ENCODE measurements around the gene PDCD1.
A peak's percentile ranks its signal among the peaks of the same experiment; 100 is the strongest.
"Not testable (repeated sequence)": the region's sequence is repeated elsewhere in the genome, so short reads cannot be mapped to it uniquely, and the experiment has no call there.

The PDCD1 gene

DNA sequence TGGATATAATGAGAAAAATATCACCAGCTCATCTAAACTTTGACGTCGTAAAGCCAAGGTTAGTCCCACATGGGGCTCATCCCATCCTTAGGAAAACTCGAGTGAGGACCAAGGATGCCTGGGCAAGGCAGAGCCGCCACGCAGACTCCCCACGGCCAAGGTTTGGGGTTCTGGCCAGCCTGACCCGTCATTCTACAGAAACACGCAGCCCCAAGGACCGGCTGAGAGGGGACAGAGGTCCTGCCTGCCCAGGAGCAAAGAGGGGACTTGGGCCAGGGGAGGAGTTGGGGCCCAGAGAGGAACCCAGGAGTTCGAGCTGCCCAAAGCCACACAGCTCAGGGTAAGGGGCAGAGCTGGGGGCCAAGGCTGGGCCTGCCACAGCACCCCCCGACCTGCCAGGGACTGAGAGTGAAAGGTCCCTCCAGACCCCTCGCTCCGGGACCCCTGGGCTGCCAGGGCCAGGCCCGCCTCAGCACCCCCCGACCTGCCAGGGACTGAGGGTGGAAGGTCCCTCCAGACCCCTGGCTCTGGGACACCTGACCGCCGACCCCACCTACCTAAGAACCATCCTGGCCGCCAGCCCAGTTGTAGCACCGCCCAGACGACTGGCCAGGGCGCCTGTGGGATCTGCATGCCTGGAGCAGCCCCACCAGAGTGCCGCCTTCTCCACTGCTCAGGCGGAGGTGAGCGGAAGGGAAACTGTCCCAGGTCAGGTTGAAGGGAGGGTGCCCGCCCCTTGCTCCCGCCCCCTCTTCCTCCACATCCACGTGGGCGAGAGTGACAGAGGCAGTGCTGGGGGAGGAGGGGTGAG, at the start of gene PDCD1:
PDCD1 (minus strand) TSS at position 689 of the 811 bp plus-strand sequence; CDS start at position 633, 56 bp downstream.
- DNase-seq (ENCODE audit: low read depth in 2 of 2) = peak; percentile 74 to 78

DNA sequence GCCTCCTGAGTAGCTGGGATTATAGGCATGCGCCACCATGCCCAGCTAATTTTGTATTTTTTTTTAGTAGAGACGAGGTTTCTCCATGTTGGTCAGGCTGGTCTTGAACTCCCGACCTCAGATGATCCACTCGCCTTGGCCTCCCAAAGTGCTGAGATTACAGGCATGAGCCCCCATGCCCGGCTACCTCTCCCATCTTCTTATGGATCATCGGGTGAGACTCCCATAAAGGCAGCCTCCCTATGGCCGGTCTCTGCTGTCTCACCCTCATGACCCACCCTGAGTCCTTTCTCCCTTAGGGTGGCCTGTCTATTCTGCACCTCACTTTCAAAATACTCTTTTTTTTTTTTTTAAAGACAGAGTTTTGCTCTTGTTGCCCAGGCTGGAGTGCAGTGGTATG, 49.1 kb upstream of the PDCD1 start:
- not testable (repeated sequence) for DNase-seq (ENCODE audit: low read depth in 2 of 2)

DNA sequence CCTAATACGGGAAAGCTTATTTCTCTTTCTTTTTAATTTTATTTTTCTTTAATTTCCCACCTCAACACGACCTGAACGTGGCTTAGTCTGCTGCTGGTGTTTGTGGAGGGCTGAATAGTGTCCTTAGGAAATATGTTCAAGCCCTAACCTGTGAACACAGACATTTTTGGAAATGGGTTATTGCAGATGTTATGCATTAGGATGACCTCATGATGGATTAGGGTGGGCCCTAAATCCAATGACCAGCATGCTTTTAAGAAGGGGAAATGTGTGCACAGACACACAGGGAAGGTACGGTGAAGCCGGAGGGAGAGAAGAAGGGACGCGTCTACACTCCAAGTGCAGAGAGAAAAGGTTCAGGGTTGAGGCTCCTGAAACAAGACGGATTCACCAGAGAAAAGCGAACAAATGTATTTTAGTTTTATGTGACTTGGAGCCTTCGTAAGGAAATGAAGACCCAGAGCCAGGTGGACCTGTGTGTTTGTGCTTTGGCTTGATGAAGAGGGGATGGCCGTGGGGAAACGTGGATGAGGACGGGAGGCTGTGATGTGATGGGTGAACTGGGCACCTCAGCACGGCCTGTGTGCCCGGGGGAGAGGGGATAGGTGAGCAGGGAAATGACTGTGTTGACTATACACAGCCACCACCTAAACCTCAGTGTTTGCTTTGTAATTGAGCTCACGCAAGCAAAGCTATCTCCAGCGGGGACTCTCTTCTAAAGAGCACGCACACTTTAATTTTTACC, 48.3 kb upstream of the PDCD1 start:
- no peak for DNase-seq (ENCODE audit: low read depth in 2 of 2)

DNA sequence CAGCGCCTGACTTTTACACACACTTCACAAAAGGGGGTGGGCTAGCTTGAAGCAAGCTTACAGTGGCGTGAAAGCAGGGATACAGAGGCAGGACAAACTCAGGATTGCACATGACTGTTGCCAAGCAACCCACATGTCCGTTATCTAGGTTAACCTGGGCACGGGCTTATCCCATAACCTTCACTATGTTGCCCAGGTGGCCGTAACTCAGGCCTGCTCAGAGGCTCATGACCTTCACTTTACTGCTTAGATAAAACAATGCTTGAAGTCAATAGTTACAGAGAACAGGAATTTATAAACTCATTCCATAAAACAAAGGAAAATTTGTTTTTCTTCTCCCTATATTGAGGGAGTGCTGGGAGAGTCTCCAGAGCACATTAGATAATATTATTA, 47.7 kb upstream of the PDCD1 start:
- not testable (repeated sequence) for DNase-seq (ENCODE audit: low read depth in 2 of 2)

DNA sequence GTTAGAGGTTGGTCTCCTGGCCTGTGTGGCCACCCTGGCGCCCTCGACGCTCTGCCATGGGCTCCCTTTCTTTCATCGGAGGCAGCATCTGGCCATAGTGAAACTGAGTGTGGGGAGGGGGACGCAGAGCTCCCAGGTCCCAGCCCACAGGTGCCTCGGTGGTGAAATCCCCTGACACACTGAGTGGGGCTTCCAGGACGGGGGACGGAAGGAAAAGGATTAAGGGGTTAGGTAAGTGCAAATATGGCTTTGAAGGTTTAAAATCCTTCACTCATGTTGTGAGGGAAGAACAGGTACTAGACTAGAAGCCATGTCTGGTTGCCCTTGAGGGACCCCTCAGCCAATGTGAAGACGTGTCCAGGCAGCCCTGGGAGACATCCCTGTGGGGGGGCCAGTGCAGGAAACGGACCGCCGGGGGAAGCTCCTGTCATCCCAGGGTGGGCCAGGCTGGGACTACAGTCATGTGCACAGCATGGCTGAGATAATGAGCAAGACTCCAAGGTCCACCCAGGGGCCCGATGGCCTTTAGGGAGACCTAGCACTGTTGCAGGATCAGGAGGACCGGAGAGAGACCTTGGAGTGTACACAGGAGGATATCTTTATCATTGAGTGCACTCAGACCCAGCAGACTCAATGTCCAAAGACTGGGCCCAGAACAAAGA, 47.2 kb upstream of the PDCD1 start:
- no peak for DNase-seq (ENCODE audit: low read depth in 2 of 2)

DNA sequence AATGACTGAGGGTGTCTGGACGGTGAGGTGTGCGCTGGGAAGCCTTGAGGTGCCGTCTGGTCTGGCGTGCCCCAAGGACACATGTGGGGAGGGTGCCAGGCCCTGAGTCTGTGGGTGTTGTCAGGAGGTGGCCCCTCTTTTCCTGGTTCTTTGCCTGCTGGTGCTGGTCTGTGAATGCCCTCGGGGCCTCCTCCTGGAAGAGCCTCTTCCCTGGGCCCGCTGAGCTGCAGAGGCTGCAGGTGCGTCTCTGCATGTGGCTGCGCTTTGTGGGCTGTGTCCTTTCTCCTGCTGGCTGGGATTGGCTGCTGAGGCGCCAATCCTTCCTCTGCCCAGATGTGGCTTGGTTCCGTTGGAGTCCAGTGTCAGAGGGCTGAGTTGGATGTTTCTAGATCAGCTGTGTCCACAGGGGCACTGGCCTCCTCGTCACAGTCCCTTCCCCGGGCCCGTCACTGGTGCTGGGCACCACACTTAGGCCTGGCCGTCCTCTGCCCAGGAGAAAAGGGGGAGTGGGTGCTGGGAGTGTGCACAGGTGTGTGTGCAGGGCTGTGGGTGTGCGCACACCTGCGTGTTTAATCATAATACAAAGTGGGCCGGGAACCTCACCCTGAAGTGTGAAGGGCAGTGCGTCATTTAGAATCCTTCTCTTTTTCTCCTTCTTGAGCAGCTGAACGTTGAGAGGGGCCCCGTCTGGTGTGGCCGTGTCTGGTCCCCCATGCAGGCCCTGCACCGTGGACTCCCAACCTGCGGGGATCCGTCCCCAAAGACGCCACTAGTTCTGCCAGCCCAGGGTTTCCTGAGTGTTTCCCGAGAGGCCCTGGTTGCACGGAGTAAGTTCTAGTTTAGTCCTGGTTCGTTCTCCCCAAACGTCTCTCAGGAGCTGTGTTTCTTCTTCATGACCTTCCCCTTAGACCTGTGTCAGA, 46.4 kb upstream of the PDCD1 start:
- no peak for DNase-seq (ENCODE audit: low read depth in 2 of 2)

DNA sequence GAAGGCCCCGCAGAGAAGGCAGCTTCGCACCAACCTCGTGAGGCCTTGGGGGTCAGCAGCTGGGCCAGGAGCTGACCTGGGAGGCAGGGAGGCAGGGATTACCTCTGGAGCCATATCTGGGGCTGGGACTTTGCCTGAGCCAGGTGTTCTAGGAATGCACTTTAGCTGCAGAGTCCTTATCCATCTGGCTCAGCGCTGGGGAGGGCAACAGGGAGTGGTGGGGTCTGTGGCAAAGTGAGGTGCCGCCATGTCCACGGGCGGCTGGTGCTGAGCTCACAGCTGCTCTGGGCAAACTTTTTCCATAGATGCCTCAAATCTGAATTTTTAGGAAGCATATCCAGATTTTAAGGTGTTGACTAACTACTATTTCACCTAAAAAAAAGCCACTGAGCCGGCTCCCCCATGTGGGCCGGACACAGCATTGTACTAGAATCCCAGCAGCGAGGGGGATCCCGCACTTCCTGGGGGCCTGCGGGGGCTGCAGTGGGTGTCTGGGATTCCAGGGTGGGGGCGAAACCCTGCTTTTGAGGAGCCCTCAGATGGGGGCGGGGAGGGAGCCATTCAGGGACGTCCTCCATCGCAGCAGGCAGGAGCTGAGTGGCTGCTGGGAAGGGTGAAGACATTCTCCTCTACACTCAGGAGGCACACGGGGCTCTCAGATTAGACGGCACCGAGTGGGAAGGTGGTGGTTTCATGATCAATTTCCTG, 45.5 kb upstream of the PDCD1 start:
- no peak for DNase-seq (ENCODE audit: low read depth in 2 of 2)

DNA sequence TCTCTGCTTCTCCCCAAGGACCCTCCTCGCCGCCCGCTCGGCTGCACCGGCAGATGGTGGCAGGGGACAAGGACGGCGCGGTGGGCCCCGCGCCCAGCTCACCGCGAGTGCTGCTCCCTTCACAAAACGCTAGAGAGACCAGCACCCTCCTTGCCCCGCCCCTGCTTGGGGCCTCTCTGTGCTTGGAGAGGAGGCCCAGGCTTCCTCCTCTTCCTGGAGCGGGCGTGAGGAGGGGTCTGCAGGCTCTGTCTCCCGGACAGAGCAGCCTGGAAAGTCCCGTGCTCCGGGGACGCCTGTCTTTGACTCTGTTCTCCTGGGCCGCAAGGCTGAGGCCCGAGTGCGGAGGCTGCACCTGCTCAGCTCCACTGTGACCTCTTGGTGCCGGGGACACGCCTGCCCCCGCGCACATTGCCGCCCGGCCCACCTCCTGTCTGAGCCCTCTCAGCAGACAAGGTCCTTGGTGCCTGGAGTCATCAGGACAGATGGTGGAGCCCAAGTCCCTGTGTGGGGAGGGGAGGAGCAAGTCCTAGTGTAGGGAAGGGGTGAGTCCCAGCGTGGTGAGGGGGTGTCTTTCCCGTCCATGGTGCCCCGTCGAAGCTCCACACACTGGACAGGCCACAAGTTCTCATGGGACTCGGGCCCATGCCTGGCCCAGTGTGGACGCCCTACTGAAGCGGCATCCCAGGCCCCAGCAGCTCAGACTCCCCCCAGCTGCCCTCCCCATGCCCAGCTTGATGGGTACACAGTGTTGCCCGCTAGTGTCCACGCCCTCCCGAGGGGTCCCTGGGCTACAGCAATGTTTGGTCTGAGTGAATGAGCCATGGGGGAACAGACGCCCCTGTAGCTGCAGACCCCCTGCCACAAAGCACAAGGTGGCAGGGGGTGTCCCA, 44.7 kb upstream of the PDCD1 start:
- no peak for DNase-seq (ENCODE audit: low read depth in 2 of 2)

DNA sequence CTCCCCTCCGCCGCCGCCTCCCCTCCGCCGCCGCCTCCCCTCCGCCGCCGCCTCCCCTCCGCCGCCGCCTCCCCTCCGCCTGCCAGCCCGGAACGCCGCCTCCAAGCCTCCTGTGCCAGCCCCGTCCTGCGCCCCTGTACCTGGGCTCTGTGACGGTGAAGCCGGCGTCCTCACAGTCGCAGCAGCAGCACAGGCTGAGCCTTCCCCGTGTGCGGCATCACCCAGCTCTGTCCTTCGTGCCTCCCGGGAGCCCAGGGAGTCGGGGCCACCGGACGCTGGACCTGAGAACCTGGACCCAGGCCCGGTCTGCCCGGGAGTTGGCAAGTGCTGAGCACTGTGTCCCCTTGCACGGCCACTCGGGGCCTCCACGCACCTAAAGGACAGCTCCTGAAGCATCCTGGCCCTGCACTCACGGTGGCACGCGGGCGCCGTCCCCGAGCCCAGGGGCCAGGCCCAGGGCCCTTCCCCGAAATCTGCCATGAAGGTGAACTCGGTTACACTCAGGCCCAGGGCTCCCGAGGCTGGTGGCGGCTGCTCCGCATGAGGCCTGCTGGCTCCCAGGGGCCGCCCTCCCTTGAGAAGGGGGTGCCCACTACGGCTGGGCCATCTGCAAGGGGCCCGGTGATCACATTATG, 43.8 kb upstream of the PDCD1 start:
- no peak for DNase-seq (ENCODE audit: low read depth in 2 of 2)

DNA sequence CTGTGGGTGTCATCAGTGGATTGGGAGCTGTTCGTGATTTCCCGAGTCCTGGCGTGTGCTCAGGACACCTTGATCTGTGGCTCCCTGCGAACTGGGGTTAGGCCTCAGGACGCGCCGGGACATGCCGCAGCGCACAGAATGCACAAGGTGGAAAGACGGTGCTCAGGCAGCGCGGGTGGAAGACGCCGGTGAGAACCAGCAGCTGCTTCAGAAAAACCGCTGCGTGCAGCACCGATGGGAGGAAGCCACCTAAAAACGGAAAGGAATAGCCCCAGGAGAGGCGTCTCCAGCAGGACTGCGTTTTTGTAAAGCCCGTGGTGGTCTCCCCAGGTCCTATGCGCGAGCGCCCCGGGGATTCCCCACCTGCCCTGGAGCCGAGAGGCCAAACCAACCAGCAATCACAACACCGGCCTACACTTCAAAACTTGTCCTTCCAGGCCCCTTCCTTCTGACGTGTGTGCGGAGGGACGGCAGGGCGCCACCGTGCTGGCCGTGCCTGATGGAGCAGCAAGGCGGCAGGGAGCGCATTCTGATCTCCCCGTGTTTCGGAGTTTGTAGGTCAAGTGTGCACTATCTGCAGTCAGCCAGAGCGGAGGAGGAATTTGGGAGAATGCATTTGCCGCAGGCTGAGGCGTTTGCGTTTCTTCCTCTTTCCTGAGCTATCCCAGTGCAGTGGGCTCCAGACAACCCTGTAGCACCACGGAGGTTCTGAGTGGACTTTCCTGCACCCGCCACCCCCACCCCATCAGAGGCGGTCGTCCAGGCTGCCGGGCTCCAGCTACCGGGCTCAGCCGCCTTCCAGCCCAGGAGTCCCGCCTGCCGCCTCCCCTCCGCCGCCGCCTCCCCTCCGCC, 43.0 kb upstream of the PDCD1 start:
- no peak for DNase-seq (ENCODE audit: low read depth in 2 of 2)

DNA sequence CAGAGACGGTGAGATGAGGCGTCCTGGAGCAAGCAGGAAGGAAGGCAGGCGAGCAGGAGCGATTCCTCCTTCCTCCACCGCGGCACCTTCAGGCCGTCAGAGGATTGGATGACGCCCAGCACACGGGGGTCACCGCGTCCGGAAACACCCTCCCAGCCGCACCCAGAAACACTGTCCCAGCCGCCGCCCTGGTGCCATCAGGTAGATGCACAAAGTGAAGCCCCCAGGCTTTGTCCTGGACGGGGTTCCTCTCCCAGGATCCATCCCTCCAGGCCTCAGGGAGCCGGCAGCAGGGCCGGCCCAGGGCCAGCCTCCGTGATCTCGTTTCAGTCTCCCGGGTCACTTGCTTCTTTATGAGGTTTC, 42.3 kb upstream of the PDCD1 start:
- no peak for DNase-seq (ENCODE audit: low read depth in 2 of 2)

DNA sequence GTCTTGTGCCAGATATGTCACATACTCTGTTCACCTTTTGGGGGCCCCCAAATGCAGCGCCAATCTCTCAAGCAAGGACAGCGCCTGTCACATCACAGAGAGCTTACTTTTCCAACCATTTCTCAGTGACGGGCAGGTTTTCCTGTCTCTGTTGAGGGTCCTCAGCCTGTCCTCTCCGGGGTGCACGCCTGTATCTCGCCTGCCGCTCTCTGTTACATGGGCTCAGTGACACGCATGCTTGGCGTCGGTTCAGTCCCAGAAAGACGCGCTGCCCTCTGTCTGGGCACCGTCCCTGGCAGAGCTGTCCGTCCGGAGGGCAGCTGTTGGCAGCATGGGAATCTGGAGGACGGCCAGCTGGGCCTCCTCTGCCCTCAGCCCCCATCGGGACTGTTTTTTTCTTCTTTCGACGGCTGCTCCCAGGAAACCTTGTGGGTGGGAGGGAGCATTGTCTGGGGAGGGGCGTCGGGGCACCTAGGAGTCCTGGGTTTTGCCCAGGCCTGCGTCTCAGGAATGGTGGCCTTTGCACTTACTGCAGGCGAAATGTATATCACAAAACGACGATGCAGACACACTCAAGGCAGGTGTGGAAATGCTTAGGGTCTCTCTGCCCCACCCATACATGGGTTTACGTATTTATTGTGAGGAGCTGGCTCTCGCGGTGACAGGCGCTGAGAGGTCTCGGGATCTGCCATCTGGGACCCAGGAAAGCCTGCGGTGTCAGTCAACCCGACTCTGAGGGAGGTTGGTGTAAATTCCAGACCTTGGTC, 41.7 kb upstream of the PDCD1 start:
- DNase-seq (ENCODE audit: low read depth in 2 of 2) = no peak

DNA sequence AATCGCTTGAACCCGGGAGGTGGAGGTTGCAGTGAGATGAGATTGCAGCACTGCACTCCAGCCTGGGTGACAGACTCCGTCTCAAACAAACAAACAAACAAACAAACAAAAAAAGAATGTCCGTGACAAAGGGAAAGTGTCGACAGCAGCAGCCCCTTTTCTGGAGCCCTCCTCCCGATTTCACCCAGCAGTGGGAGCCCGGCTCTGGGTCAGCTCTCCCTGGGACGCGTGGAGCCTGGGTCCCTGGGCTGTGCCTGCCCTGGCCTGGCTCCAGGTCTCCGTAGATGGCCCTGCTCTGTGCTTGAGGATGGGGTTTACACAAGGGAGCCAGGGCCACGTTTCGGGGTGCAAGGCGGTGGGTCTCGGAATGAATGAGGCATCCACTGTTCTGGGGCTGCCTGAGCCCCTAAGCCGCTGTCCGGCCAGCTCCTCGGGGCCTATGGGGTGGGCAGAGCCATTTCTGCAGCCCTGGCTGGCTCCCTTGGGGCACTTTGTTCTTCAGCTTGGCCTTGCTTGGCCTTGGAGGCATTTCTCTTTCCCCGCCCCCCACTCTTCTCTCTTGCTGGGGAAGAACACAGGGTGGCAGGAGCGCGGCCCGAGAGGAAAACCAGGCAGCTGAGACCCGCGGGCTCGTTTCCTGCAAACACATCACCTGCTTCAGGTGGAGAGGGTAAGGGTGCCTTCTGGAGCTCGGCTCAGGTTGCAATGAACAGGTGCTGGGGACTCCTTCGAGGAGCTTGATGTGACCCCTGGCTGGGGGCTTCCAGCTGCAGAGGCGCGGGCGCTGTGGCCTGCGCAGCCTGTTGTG, 40.0 kb upstream of the PDCD1 start:
- no peak for DNase-seq (ENCODE audit: low read depth in 2 of 2)

DNA sequence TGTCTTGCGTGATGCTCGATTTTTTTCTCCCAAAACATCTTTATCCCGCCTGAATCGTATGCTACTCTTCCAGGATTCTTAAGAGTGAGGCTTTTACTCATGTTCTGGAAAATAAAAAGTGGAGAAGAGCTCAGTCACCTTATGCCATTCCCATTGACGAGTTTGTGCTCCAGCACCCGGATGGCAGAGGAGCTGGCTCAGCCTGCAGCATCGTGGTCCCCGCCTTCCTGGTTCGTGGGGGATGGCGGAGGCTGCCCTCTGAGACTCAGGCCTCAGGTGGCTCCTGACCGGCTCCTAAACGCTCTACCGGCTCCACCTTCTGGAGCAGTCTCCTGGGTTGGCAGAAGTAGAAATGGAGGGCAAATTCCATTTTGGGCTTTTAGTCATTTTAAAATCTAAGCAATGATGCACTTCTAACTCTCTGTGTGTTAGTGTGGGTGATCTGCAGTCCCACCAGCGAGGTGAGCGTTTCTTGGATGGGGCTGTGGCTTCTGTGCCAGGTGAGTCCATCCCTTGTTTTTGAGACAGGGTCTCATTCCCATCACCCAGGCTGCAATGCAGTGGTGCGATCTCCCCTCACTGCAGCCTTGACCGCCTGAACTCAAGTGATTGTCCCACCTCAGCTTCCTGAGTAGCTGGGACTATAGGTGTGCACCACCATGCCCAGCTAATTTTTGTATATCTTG, 38.7 kb upstream of the PDCD1 start:
- DNase-seq (ENCODE audit: low read depth in 2 of 2) = no peak

DNA sequence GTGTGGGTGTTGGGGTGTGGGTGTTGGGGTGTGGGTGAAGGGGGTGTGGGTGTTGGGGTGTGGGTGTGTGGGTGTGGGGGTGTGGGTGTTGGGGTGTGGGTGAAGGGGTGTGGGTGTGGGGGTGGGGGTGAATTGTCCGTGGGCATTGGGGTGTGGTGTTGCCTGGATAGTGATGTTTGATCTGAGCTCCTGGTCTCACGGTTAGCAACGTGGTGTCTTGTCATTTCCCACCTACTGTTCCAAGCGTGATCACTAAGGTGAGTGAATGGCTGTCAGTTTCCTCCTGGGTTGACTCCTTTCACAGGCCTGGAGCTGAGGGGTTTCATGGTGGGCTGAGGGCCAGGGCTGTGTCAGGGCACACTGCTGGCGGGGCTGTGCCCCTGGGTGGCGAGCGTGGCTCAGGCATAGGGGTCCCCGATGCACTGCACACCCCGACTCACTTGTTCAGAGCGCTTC, 38.1 kb upstream of the PDCD1 start:
- DNase-seq (ENCODE audit: low read depth in 2 of 2) = no peak

All from stimulated activated CD8-positive, alpha-beta memory T cell treated with anti-CD3 and anti-CD28 coated beads, Interleukin-7, amount 100 ng/mL, for 4 hours (primary cell).